H1 (cell line): ENCODE results near the gene MIEF2.

Experiments used
- JUND ChIP-seq: IDR thresholded peaks from 2 replicates; pipeline ENCODE4 v1.6.1; 2011; ENCODE audit warnings: mild to moderate bottlenecking, improper control_type of control experiment, low read length
- MAFK ChIP-seq: IDR thresholded peaks from 2 replicates; pipeline ENCODE4 v1.6.1; 2012; ENCODE audit warnings: low read depth, mild to moderate bottlenecking, improper control_type of control experiment, low read length
- POU5F1 ChIP-seq: IDR thresholded peaks from 2 replicates; pipeline ENCODE4 v1.6.1; 2011; ENCODE audit warnings: low read depth, mild to moderate bottlenecking, low read length, moderate library complexity
- TAF1 ChIP-seq: IDR thresholded peaks from 2 replicates; pipeline ENCODE4 v1.6.1; 2011; ENCODE audit warnings: mild to moderate bottlenecking, low read depth, low read length
- TF ChIP-seq, protein P1 (sequence below), 3 experiments: IDR thresholded peaks; 1 replicate in 2 of 3; 2 replicates in 1 of 3; pipeline versions ENCODE4 v1.5.1 to v1.6.1; 2011; ENCODE audit warnings: low read length in 3 of 3, mild to moderate bottlenecking in 3 of 3, inconsistent platforms in 2 of 3, low read depth in 1 of 3, moderate library complexity in 1 of 3; ENCODE audit not compliant: insufficient read depth in 1 of 3; ENCODE audit errors: control extremely low read depth in 1 of 3

DNA sequence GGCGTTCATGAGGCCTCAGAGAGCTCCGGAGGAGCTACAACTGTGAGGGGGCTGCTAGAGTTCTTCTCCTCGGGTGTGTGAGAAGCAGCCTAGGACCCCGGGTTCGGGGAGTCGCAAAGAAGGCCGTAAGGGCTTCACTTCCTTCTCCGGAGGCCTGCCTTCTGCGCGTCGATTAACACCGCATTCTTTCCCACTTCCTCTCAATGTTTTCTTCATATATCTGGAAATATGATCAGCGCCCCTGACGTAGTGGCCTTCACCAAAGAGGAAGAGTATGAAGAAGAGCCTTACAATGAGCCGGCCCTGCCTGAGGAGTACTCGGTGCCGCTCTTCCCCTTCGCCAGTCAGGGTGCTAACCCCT lies 55.1 kb downstream of the MIEF2 start:
- TF ChIP-seq MAFK (no peak), POU5F1 (no peak), TAF1 (no peak), JUND (no peak)
- TF ChIP-seq, protein P1, sequence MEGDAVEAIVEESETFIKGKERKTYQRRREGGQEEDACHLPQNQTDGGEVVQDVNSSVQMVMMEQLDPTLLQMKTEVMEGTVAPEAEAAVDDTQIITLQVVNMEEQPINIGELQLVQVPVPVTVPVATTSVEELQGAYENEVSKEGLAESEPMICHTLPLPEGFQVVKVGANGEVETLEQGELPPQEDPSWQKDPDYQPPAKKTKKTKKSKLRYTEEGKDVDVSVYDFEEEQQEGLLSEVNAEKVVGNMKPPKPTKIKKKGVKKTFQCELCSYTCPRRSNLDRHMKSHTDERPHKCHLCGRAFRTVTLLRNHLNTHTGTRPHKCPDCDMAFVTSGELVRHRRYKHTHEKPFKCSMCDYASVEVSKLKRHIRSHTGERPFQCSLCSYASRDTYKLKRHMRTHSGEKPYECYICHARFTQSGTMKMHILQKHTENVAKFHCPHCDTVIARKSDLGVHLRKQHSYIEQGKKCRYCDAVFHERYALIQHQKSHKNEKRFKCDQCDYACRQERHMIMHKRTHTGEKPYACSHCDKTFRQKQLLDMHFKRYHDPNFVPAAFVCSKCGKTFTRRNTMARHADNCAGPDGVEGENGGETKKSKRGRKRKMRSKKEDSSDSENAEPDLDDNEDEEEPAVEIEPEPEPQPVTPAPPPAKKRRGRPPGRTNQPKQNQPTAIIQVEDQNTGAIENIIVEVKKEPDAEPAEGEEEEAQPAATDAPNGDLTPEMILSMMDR (IDR thresholded peaks at IDR 0.05; ENCODE audit: control extremely low read depth in 1 of 3, insufficient read depth in 1 of 3, low read depth in 1 of 3, low read length in 3 of 3), result no peak
